Natural killer cell treated with Interleukin-12 subunit alpha and Interleukin-12 subunit beta and Interleukin-15 and Interleukin-18, amount 100 ng/mL, for 72 hours (primary cell): ENCODE measurements around the gene DHRS11. TPM values are rescaled to one million over a fixed set of nuclear protein-coding genes. Genes with fewer than 3 reads are reported as not detected.

Source experiments
- ATAC-seq, 2 donors: fragments of 150-1000 bp; cut with Tn5 transposase in 1 of 2; sonication (Bioruptor Pico), chemical (Tn5 transposase) in 1 of 2; 2 replicates each; pipeline ENCODE4 v1.10.0; 2021
- DNase-seq: peaks from one replicate; pipeline ENCODE4 v3.0.0; 2022; ENCODE audit warnings: low spot score
- H3K27ac Mint-ChIP-seq, 2 donors: 1 replicate in 1 of 2; 2 replicates in 1 of 2; pipeline ENCODE4 v1.8.0; 2022; ENCODE audit warnings: mixed read lengths in 2 of 2, mild to moderate bottlenecking in 1 of 2, moderate library complexity in 1 of 2
- H3K27me3 Mint-ChIP-seq, 2 donors: 1 replicate in 1 of 2; 2 replicates in 1 of 2; pipeline ENCODE4 v1.8.0; 2022; ENCODE audit warnings: mixed read lengths in 2 of 2
- H3K36me3 Mint-ChIP-seq: one replicate; pipeline ENCODE4 v1.8.0; 2022; ENCODE audit warnings: mixed read lengths
- H3K4me1 Mint-ChIP-seq, 2 donors: 1 replicate in 1 of 2; 2 replicates in 1 of 2; pipeline ENCODE4 v1.8.0; 2022; ENCODE audit warnings: low read depth in 2 of 2, mixed read lengths in 2 of 2, mild to moderate bottlenecking in 1 of 2
- H3K4me3 Mint-ChIP-seq: one replicate; pipeline ENCODE4 v1.8.0; 2022; ENCODE audit warnings: mixed read lengths
- H3K9me3 Mint-ChIP-seq: 2 replicates; pipeline ENCODE4 v1.8.0; 2022; ENCODE audit warnings: mixed read lengths
- total RNA-seq, 2 donors: library from RNA; stranded (reverse); gene quantifications; one replicate each; pipeline ENCODE4 v1.2.3, GENCODE V29; 2022

DHRS11 gene, protein sequence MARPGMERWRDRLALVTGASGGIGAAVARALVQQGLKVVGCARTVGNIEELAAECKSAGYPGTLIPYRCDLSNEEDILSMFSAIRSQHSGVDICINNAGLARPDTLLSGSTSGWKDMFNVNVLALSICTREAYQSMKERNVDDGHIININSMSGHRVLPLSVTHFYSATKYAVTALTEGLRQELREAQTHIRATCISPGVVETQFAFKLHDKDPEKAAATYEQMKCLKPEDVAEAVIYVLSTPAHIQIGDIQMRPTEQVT
- total RNA-seq, result 10 to 100 TPM in 1 of 2 donors, 1 to 10 TPM in 1; 5.2 to 16.8 TPM

GRCh38 chr17:36591434-36592315 is at the start of gene DHRS11:
DHRS11 (plus strand) TSS chr17:36591879; CDS start chr17:36592010, 131 bp downstream.
- ATAC-seq, result peak; percentile 97 to 99
- Mint-ChIP-seq H3K9me3 (no peaks in the 10 kb centered on the region), H3K36me3 (peaks cover 6% of the 10 kb centered on the region), H3K27me3 (no peaks in the 10 kb centered on the region), H3K4me3 (peak within 1 kb of the TSS; percentile 69), H3K4me1 (peaks cover 28 to 37% of the 10 kb centered on the region in 2 donors), H3K27ac (peak within 1 kb of the TSS; percentile 70 to 73)
- peak; percentile 80 for DNase-seq

- Mint-ChIP-seq H3K27me3 (no peaks in the 10 kb centered on the region), H3K36me3 (peaks cover 7% of the 10 kb centered on the region), H3K4me1 (peaks cover 13 to 30% of the 10 kb centered on the region in 2 donors), H3K9me3 (no peaks in the 10 kb centered on the region), H3K27ac (no peak overlapping the region), H3K4me3 (peak overlapping the region; percentile 15)
- ATAC-seq (no peak), DNase-seq (no peak)
Observed at GRCh38 chr17:36542755-36543154, 48.9 kb upstream of the DHRS11 start.

DNA sequence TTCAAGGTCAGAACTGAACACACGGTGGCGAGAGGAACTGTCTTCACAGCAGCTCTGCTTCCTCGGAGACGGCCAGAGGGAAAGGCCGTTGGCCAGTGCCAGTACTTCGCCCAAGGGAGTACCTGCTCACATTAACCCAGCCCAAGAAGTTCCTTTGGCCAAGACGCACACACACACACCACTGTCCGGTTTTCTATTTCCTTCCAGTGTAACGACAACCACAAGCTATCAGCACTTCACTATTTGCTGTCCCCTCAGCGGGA is 47.7 kb upstream of the DHRS11 start:
- Mint-ChIP-seq H3K4me3 (peak overlapping the region; percentile 98), H3K4me1 (peaks cover 22 to 34% of the 10 kb centered on the region in 2 donors), H3K27ac (peak overlapping the region; percentile 94 to 98), H3K27me3 (no peaks in the 10 kb centered on the region), H3K9me3 (no peaks in the 10 kb centered on the region), H3K36me3 (peaks cover 7% of the 10 kb centered on the region)
- no peak for ATAC-seq
- DNase-seq, result no peak

DNA sequence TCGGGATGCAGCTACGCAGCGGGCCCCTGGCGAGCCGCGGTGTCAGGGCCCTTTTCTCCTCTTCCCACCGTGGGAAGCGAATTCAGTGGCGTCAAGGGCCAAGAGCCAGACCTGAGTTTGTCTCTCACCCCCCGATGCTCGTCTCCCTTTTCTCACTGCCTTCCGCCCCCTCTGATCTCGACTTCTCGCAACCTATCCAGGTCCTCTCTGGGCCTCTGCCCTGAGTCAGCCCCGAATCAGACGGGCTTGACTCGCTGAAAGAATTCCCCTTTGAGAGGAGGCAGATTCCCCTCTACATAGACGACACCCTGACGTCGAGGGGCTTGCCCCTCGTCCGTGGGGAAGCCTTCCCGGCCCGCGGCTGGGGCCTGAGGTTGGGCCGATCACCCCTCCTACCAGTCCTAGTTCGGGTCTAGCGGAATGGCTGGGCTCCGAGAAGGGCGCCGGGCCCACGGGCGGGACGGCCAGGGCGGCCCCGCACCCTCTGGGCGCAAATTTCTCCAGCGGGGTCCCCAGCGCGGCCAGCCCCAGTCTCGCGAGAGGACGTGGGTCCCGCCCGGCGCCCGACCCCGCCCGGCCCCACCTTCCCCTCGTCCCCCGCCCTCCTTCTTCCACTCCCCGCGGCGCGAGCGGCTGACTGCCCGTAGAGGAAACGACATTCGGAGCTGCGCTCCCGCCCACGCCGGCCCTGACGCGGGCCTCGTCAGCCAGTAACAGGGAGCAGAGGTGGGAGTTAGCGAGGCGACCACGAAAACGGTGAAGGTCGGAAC is 47.2 kb upstream of the DHRS11 start, which contains the start of gene GGNBP2:
GGNBP2 (plus strand) TSS at position 613 of the 770 bp plus-strand sequence. CDS start 806 bp downstream, outside the sequence.
- ATAC-seq, result peak; percentile 82 to 87
- H3K4me3 Mint-ChIP-seq, result peak within 1 kb of the TSS; percentile 98
- H3K4me1 Mint-ChIP-seq, result peaks cover 22 to 34% of the 10 kb centered on the region in 2 donors
- no peaks in the 10 kb centered on the region for H3K9me3 Mint-ChIP-seq
- H3K27me3 Mint-ChIP-seq, result no peaks in the 10 kb centered on the region
- peaks cover 7% of the 10 kb centered on the region for H3K36me3 Mint-ChIP-seq
- peak within 1 kb of the TSS; percentile 94 to 98 for H3K27ac Mint-ChIP-seq
- peak; percentile 97 for DNase-seq

GRCh38 chr17:36545077-36545464 is 46.6 kb upstream of the DHRS11 start:
- H3K4me1 Mint-ChIP-seq, result peaks cover 23 to 31% of the 10 kb centered on the region in 2 donors
- ATAC-seq, result no peak
- peak overlapping the region; percentile 98 for H3K4me3 Mint-ChIP-seq
- peak overlapping the region; percentile 94 to 98 for H3K27ac Mint-ChIP-seq
- H3K9me3 Mint-ChIP-seq, result no peaks in the 10 kb centered on the region
- peaks cover 7% of the 10 kb centered on the region for H3K36me3 Mint-ChIP-seq
- no peak for DNase-seq
- no peaks in the 10 kb centered on the region for H3K27me3 Mint-ChIP-seq

DNA sequence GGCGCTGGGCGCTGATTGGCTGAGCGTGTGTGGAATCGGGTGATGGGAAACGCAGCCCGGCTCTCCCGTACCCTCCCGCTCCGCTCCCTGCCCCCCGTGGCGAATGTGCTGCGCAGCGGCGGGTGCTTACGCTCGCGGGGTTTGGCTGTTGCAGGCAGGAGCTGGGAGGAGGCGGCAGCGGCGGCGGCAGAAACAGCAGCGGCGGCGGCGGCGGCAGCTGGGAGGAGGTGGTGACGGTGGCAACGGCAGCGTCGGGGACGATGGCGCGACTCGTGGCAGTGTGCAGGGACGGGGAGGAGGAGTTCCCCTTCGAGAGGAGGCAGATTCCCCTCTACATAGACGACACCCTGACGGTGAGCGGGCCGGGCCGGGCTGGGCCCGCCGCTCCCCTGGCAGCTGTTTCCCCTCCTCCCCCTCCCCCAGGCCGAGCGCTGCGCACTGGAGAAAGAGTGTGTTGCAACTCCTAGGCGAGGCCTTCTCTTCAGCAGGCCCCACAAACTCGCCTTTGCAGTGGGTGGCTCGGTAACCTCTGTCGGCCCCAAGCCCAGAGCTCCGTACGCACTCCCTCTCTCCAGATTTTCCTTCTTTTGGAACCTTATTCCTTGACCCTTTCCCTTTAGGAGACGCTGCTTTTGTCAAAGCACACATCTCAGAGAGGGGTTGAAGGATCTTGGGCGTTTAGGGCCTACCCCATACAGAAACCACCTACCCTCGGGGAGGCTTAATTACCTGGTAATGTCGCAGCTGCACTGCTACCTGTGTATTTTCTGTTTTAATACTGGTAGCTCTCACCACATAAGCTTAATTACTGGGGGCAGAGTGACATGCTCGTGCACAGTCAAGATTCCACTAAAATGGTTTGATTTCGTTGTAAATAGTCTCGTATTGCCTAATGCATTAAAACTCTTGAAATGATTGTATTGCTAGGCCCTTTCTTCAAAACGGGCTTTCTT is 45.9 kb upstream of the DHRS11 start:
- ATAC-seq (peak; percentile 87 to 90), DNase-seq (peak; percentile 97)
- no peaks in the 10 kb centered on the region for H3K9me3 Mint-ChIP-seq
- no peaks in the 10 kb centered on the region for H3K27me3 Mint-ChIP-seq
- H3K36me3 Mint-ChIP-seq, result peaks cover 7% of the 10 kb centered on the region
- H3K4me1 Mint-ChIP-seq, result peaks cover 29 to 37% of the 10 kb centered on the region in 2 donors
- H3K27ac Mint-ChIP-seq, result peak overlapping the region; percentile 94 to 98
- H3K4me3 Mint-ChIP-seq, result peak overlapping the region; percentile 98

GRCh38 chr17:36546418-36547093 is 45.1 kb upstream of the DHRS11 start:
- Mint-ChIP-seq H3K4me3 (peak overlapping the region; percentile 98), H3K27me3 (no peaks in the 10 kb centered on the region), H3K36me3 (peaks cover 7% of the 10 kb centered on the region), H3K9me3 (no peaks in the 10 kb centered on the region), H3K27ac (peak overlapping the region; percentile 94 to 98), H3K4me1 (peaks cover 35 to 42% of the 10 kb centered on the region in 2 donors)
- DNase-seq, result no peak
- ATAC-seq, result no peak

- Mint-ChIP-seq H3K4me3 (peak overlapping the region; percentile 98), H3K27ac (peak overlapping the region; percentile 94 to 98), H3K4me1 (peaks cover 39 to 42% of the 10 kb centered on the region in 2 donors), H3K36me3 (peaks cover 7% of the 10 kb centered on the region), H3K9me3 (no peaks in the 10 kb centered on the region), H3K27me3 (no peaks in the 10 kb centered on the region)
- DNase-seq (no peak), ATAC-seq (no peak)
Observed at GRCh38 chr17:36547776-36548175, 43.9 kb upstream of the DHRS11 start.

DNA sequence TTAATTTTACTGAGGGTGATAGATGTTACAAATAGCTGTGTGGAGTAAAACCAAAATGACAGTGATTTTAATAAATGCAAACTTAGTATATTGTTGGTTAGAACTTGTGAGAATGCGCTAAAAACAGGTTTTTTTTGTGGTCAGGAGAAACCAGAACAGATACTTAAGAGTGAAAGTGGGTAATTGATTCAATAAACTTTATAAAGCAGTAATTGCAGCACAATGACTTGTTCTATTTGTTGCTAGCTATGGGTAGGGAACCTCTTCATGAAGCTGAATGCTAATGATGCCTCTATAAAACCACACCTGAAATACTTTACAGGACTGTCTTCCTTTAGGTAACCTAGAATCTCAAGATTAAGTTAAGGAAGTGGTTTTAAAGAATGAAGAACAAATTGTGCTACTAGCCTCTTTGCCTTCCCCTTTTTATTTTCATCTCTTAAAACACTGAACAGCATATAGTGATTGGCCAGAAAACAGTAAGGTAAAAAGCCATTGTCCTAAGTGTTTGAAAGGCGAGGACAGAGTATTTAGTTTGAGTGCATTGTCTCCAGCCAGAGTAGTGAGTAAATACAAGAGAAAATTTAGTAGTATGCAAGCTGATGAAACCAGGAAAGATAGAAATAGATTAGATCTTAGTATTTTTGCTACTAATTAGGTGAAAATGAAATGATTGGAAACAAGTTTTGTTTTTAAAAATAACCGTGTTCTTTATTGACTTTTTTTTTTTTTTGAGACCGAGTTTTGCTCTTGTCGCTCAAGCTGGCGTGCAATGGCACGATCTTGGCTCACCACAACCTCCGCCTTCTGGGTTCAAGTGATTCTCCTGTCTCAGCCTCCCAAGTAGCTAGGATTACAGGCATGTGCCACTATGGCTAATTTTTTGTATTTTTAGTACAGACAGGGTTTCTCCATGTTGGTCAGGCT is 40.9 kb upstream of the DHRS11 start:
- no peak for DNase-seq
- Mint-ChIP-seq H3K36me3 (peaks cover 8% of the 10 kb centered on the region), H3K4me1 (peaks cover 43 to 47% of the 10 kb centered on the region in 2 donors), H3K27ac (peak overlapping the region; percentile 15 to 67), H3K4me3 (peak overlapping the region; percentile 62), H3K27me3 (no peaks in the 10 kb centered on the region), H3K9me3 (no peaks in the 10 kb centered on the region)
- ATAC-seq, result no peak

GRCh38 chr17:36553459-36553858 is 38.2 kb upstream of the DHRS11 start:
- peaks cover 17% of the 10 kb centered on the region for H3K36me3 Mint-ChIP-seq
- no peak overlapping the region for H3K27ac Mint-ChIP-seq
- H3K9me3 Mint-ChIP-seq, result no peaks in the 10 kb centered on the region
- no peaks in the 10 kb centered on the region for H3K27me3 Mint-ChIP-seq
- H3K4me1 Mint-ChIP-seq, result peaks cover 36 to 46% of the 10 kb centered on the region in 2 donors
- DNase-seq (no peak), ATAC-seq (no peak)
- no peak overlapping the region for H3K4me3 Mint-ChIP-seq

DNA sequence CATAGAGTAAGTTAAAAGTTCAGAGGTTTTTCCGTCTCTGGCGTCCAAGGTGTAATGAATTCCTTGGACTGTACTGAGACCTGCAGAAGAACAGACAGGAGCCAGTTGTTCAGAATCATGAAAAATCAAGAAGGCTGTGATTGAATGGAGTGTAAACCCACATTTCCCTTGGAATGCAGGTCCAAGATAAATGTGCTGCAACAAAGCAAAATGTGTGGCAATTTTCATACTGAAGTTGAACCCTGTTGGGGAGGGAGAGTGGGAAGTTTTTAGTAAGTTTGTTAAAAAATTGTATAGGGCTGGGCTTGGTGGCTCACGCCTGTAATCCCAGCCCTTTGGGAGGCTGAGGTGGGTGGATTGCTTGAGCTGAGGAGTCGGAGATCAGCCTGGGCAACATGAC is 25.6 kb upstream of the DHRS11 start:
- Mint-ChIP-seq H3K4me3 (no peak overlapping the region), H3K36me3 (peaks cover 20% of the 10 kb centered on the region), H3K9me3 (no peaks in the 10 kb centered on the region), H3K27ac (peak overlapping the region in 1 of 2 donors; percentile 61), H3K4me1 (peaks cover 8 to 16% of the 10 kb centered on the region in 2 donors), H3K27me3 (no peaks in the 10 kb centered on the region)
- ATAC-seq (no peak), DNase-seq (no peak)
